H1 (cell line): ENCODE results near the gene QSOX2. TPM values are rescaled to one million over a fixed set of nuclear protein-coding genes. Genes with fewer than 3 reads are reported as not detected.

Experiments
- CTCF ChIA-PET: fragments of 300-600 bp; sonication (Branson Sonifier 250); formaldehyde crosslinking; loops from one replicate; lab custom pipeline; 2021; ENCODE audit not compliant: partially characterized antibody; lab: Charles Lee
- POLR2A ChIA-PET: fragments of 300-600 bp; sonication (Branson Sonifier 250); formaldehyde crosslinking; loops from one replicate; lab custom pipeline; 2021; ENCODE audit warnings: inconsistent platforms; ENCODE audit not compliant: partially characterized antibody; lab: Charles Lee
- DNase-seq, 2 experiments: peaks; one replicate each; pipeline versions ENCODE4 v3.0.0 to v3.0.0-alpha.2; 2010 to 2022; ENCODE audit warnings: low spot score in 2 of 2, low read depth in 1 of 2, mixed read lengths in 1 of 2
- FAIRE-seq: peaks from 2 replicates; lab custom pipeline; 2011; peaks lifted over from hg19 to GRCh38; lab: Jason Lieb, UNC
- H2AFZ ChIP-seq: 2 replicates; pipeline ENCODE4 v1.8.1; 2012; ENCODE audit warnings: low read length, inconsistent platforms
- H2AK5ac ChIP-seq: 2 replicates; pipeline ENCODE4 v1.6.1; 2013; ENCODE audit warnings: low read depth, low read length
- H2BK120ac ChIP-seq: replicated peaks from 2 replicates; pipeline ENCODE3; 2013; ENCODE audit warnings: low read depth, low read length, inconsistent platforms
- H2BK12ac ChIP-seq: 2 replicates; pipeline ENCODE4 v1.6.1; 2013; ENCODE audit warnings: low read depth, low read length
- H2BK15ac ChIP-seq: 2 replicates; pipeline ENCODE4 v1.6.1; 2013; ENCODE audit warnings: low read length
- H2BK20ac ChIP-seq: 2 replicates; pipeline ENCODE4 v1.6.1; 2013; ENCODE audit warnings: low read length
- H2BK5ac ChIP-seq: 2 replicates; pipeline ENCODE4 v1.6.1; 2013; ENCODE audit warnings: low read depth, low read length
- H3K14ac ChIP-seq: 2 replicates; pipeline ENCODE4 v1.6.1; 2013; ENCODE audit warnings: inconsistent platforms; ENCODE audit not compliant: insufficient read length
- H3K18ac ChIP-seq: 2 replicates; pipeline ENCODE4 v1.6.1; 2013; ENCODE audit warnings: low read length; ENCODE audit errors: extremely low read depth
- H3K23ac ChIP-seq: 2 replicates; pipeline ENCODE4 v1.6.1; 2013; ENCODE audit warnings: inconsistent platforms; ENCODE audit not compliant: insufficient read length
- H3K23me2 ChIP-seq: 2 replicates; pipeline ENCODE4 v1.6.1; 2013; ENCODE audit warnings: low read depth, low read length
- H3K27ac ChIP-seq: 2 replicates; pipeline ENCODE4 v1.6.1; 2011; ENCODE audit warnings: low read depth, low read length, inconsistent platforms
- H3K27me3 ChIP-seq, 4 experiments: replicated peaks in 1 of 4; 1 replicate in 1 of 4; 2 replicates in 3 of 4; pipeline versions ENCODE4 v1.6.1 to v1.8.1; 2011 to 2013; ENCODE audit warnings: low read length in 3 of 4, mild to moderate bottlenecking in 3 of 4, inconsistent platforms in 2 of 4, mixed read lengths in 2 of 4, moderate library complexity in 1 of 4; ENCODE audit not compliant: control insufficient read depth in 3 of 4, insufficient read depth in 3 of 4; ENCODE audit errors: extremely low read depth in 1 of 4
- H3K36me3 ChIP-seq, 4 experiments: 2 replicates each; pipeline versions ENCODE4 v1.6.1 to v1.8.1; 2011 to 2013; ENCODE audit warnings: mild to moderate bottlenecking in 4 of 4, low read length in 3 of 4, moderate library complexity in 2 of 4, control low read depth in 1 of 4, inconsistent platforms in 1 of 4; ENCODE audit not compliant: insufficient read depth in 4 of 4, control insufficient read depth in 2 of 4
- H3K4ac ChIP-seq: replicated peaks from 2 replicates; pipeline ENCODE3; 2013; ENCODE audit warnings: low read length, low read depth, mixed read lengths, inconsistent platforms; ENCODE audit not compliant: insufficient read length
- H3K4me1 ChIP-seq, 4 experiments: replicated peaks in 1 of 4; 1 replicate in 1 of 4; 2 replicates in 3 of 4; pipeline versions ENCODE4 v1.6.1 to v1.8.1; 2011 to 2013; ENCODE audit warnings: low read length in 3 of 4, inconsistent platforms in 2 of 4, mixed read lengths in 1 of 4; ENCODE audit not compliant: insufficient read depth in 4 of 4, control insufficient read depth in 3 of 4
- H3K4me2 ChIP-seq, 2 experiments: 2 replicates each; pipeline versions ENCODE4 v1.6.1 to v1.8.1; 2011 to 2013; ENCODE audit warnings: low read depth in 2 of 2, low read length in 2 of 2, control low read depth in 1 of 2, inconsistent platforms in 1 of 2, mild to moderate bottlenecking in 1 of 2; ENCODE audit not compliant: insufficient read depth in 1 of 2
- H3K4me3 ChIP-seq, 4 experiments: fragments of 200-600, 300-600 bp in 1 of 4; sonication (generic), shearing (Covaris generic), sonication (Bioruptor Twin) in 1 of 4; 2 replicates each; pipeline versions ENCODE4 v1.5.1 to v1.8.1; 2011 to 2016; ENCODE audit warnings: low read length in 4 of 4, low read depth in 3 of 4, control low read depth in 2 of 4, inconsistent platforms in 2 of 4, mild to moderate bottlenecking in 2 of 4, mixed read lengths in 1 of 4, moderate library complexity in 1 of 4; ENCODE audit not compliant: insufficient read depth in 2 of 4; ENCODE audit errors: extremely low read depth in 1 of 4
- H3K56ac ChIP-seq: replicated peaks from 2 replicates; pipeline ENCODE3; 2013; ENCODE audit warnings: low read depth, mild to moderate bottlenecking, mixed read lengths, low read length, inconsistent platforms; ENCODE audit not compliant: insufficient read length
- H3K79me1 ChIP-seq: 2 replicates; pipeline ENCODE4 v1.6.1; 2013; ENCODE audit warnings: low read depth, low read length, control low read depth
- H3K79me2 ChIP-seq, 2 experiments: 2 replicates each; pipeline versions ENCODE4 v1.6.1 to v1.8.1; 2012 to 2013; ENCODE audit warnings: low read length in 2 of 2, mild to moderate bottlenecking in 2 of 2, inconsistent platforms in 1 of 2; ENCODE audit not compliant: insufficient read depth in 2 of 2, control insufficient read depth in 1 of 2
- H3K9ac ChIP-seq, 4 experiments: replicated peaks in 1 of 4; 1 replicate in 1 of 4; 2 replicates in 3 of 4; pipeline versions ENCODE4 v1.6.1 to v1.8.1; 2011 to 2013; ENCODE audit warnings: low read depth in 3 of 4, low read length in 3 of 4, control low read depth in 2 of 4, mild to moderate bottlenecking in 2 of 4, moderate library complexity in 2 of 4, inconsistent platforms in 1 of 4; ENCODE audit errors: extremely low read depth in 1 of 4
- H3K9me3 ChIP-seq, 2 experiments: 2 replicates each; pipeline versions ENCODE4 v1.6.1 to v1.8.1; 2012 to 2013; ENCODE audit warnings: mild to moderate bottlenecking in 2 of 2, moderate library complexity in 2 of 2, control low read depth in 1 of 2, inconsistent platforms in 1 of 2, low read depth in 1 of 2, low read length in 1 of 2, mixed read lengths in 1 of 2; ENCODE audit not compliant: insufficient read depth in 2 of 2
- H4K20me1 ChIP-seq, 2 experiments: replicated peaks in 1 of 2; 2 replicates each; pipeline versions ENCODE3 to v1.8.1; 2011 to 2013; ENCODE audit warnings: inconsistent platforms in 2 of 2, low read length in 2 of 2, mild to moderate bottlenecking in 1 of 2; ENCODE audit not compliant: insufficient read depth in 2 of 2, control insufficient read depth in 1 of 2
- H4K5ac ChIP-seq: 2 replicates; pipeline ENCODE4 v1.6.1; 2013; ENCODE audit warnings: low read length, low read depth, mixed read lengths, inconsistent platforms; ENCODE audit not compliant: insufficient read length
- H4K8ac ChIP-seq: 2 replicates; pipeline ENCODE4 v1.8.0; 2013; ENCODE audit warnings: mild to moderate bottlenecking, moderate library complexity, low read length, inconsistent platforms; ENCODE audit not compliant: insufficient read depth; ENCODE audit errors: extremely low read depth
- H4K91ac ChIP-seq: replicated peaks from 2 replicates; pipeline ENCODE3; 2013; ENCODE audit warnings: low read length, mixed read lengths, inconsistent platforms; ENCODE audit not compliant: insufficient read length
- CBX5 ChIP-seq: fragments of 300-800, 300-1000 bp; sonication (generic); IDR thresholded peaks from 2 replicates; pipeline ENCODE4 v1.7.1; 2016; ENCODE audit warnings: antibody characterized with exemption, low read length, low read depth
- SAP30 ChIP-seq: fragments of 300-600 bp; sonication (generic); IDR thresholded peaks from 2 replicates; pipeline ENCODE4 v1.7.1; 2012; ENCODE audit warnings: low read length, moderate library complexity, mild to moderate bottlenecking, inconsistent platforms; ENCODE audit not compliant: insufficient read depth, insufficient replicate concordance
- WGBS, 2 experiments: shearing (Covaris generic) in 1 of 2; methylation state at CpG; one replicate each; pipeline versions ENCODE4 v1.1.6 to v1.1.7; 2013 to 2015; ENCODE audit warnings: low lambda C conversion rate in 2 of 2, mixed read lengths in 2 of 2, inconsistent platforms in 1 of 2, low coverage in 1 of 2, missing lambda C conversion rate in 1 of 2; ENCODE audit not compliant: insufficient replicate concordance in 2 of 2, insufficient coverage in 1 of 2, insufficient read length in 1 of 2; ENCODE audit errors: extremely low coverage in 1 of 2, missing lambda C conversion rate in 1 of 2; 5-methylcytosine and 5-hydroxymethylcytosine counted together
- polyA plus RNA-seq, 7 experiments: library from polyadenylated mRNA; depleted of rRNA in 3 of 7; stranded (reverse) in 5 of 7; unstranded in 2 of 7; fragments of >200 nt in 5 of 7; fragments of 200-250 nt in 2 of 7; gene quantifications; 1 replicate in 5 of 7; 2 replicates in 1 of 7; 4 replicates in 1 of 7; pipeline versions ENCODE4 v1.2.1 to v1.2.3, GENCODE V29; 2011 to 2013; ENCODE audit warnings: missing spikeins in 2 of 7, mixed read lengths in 2 of 7
- total RNA-seq: library from RNA; stranded (reverse); fragmentation: NEBNext Ultra II Directional; extraction: Animal tissue kit (Norgen Biotek cat#: 25700); gene quantifications from 2 replicates; pipeline ENCODE4 v1.2.1, GENCODE V29; 2021

QSOX2 gene
- total and polyA plus RNA-seq, 2 of the 8 experiments (the other 6 are each of a cell fraction or from before 2014, with no cell fraction given) = 18.0 to 28.6 TPM

DNA sequence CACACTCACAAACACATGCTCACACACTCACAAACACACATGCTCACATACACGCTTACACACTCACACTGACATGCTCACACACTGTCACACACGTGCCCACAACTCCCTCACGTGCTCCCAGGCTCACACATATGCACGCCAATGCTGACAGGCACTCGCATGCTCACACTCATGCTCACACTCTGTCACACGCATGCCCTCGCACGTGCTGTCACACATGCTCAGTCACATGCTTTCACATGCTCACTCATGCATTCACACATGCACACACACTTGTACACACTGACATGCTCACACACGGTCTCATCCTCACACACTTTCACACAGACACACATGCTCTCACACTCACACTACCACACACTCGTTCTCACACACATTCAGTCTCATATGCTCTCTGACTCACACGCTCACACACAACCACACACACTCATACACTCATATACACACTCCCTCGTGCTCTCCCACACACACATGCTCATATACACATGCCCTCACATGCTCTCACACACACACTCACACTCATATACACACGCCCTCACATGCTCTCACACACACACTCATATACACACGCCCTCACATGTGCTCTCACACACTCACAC is 48.0 kb upstream of the QSOX2 start:
- Histone ChIP-seq H3K18ac (no peak overlapping the region), H2BK12ac (peak overlapping the region; percentile 88; the same call in 1 of the 2 replicates), H3K27ac (no peak overlapping the region), H4K5ac (peak overlapping the region; percentile 15), H2AFZ (no peak overlapping the region), H4K8ac (no peak overlapping the region), H3K4me1 (no peaks in the 10 kb centered on the region), H3K4ac (peak overlapping the region; percentile 95), H3K14ac (no peak overlapping the region), H3K79me2 (no peaks in the 10 kb centered on the region), H2BK20ac (no peak overlapping the region), H3K4me3 (no peak overlapping the region), H3K56ac (peak overlapping the region; percentile 67), H4K20me1 (peaks cover 0 to 15% of the 10 kb centered on the region in 2 experiments), H3K36me3 (no peaks in the 10 kb centered on the region; a peak in 1 of 8 replicates), H2AK5ac (peak overlapping the region; percentile 40), H3K23ac (no peak overlapping the region), H3K23me2 (peaks cover 11% of the 10 kb centered on the region; the same call in 1 of the 2 replicates), H3K27me3 (no peaks in the 10 kb centered on the region), H3K9ac (no peak overlapping the region), H3K4me2 (no peak overlapping the region), H3K9me3 (peaks cover 4 to 10% of the 10 kb centered on the region in 2 experiments; a peak in 2 of 4 replicates), H2BK120ac (no peak overlapping the region), H2BK15ac (peak overlapping the region; percentile 36), H2BK5ac (peak overlapping the region; percentile 35), H3K79me1 (no peaks in the 10 kb centered on the region), H4K91ac (peak overlapping the region; percentile 50)
- DNase-seq (no peak), FAIRE-seq (no peak)
- WGBS, 2 experiments = 85 to 100% methylated on average over 5 to 14 of the region's 14 CpGs
- TF ChIP-seq SAP30 (no peak), CBX5 (no peak)
- ChIA-PET POLR2A (no interaction called here), CTCF (no interaction called here)
